Kasumi-1 (cell line): ENCODE data around the gene ZMYM5.
"Not testable (repeated sequence)": the region's sequence is repeated elsewhere in the genome, so short reads cannot be mapped to it uniquely, and the experiment has no call there.

Experiments used
- DNase-seq, 2 experiments: peaks; one replicate each; lab custom pipeline; 2025; lab: John Stamatoyannopoulos, UW

ZMYM5 gene

DNA sequence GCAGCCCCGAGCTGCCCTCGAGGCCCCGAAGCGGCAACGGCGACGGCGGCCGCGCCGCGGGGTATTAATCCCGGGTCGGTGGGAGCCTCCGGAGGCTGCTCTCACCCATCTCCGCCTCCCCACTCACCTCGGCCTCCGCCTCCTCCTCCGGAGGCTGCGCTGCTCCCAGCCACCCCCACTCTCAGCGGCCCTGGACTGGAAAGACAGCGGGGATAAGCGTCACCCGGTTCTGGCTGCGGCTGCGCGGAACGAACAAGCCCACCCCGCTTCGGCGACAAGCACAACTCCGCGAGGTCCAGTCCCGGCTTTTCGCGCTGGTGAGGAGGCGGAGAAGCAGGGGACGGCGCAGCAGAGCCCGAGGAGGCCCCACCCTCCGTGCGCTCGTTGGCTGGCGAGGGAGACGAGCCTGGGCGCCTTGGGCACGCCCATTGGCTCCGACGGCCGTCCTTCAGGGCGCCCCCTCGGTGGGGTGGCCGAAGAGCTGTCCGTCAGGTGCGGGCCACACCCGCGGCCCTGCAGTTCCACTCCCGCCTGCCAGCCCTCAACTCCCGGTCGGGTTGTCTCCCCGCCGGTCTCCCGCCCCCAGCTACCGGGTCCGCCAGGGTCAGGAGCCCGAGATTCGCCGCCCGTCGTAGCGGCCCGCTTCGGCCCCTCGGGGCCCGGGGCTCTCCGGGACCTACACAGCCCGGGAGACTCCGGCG, at the start of gene ZMYM5:
Gene ZMYM5, minus strand, starts transcription at position 327 of the 701 bp plus-strand sequence. CDS start 11,469 bp downstream, outside the sequence.
- DNase-seq, result peak; percentile 81 to 91

DNA sequence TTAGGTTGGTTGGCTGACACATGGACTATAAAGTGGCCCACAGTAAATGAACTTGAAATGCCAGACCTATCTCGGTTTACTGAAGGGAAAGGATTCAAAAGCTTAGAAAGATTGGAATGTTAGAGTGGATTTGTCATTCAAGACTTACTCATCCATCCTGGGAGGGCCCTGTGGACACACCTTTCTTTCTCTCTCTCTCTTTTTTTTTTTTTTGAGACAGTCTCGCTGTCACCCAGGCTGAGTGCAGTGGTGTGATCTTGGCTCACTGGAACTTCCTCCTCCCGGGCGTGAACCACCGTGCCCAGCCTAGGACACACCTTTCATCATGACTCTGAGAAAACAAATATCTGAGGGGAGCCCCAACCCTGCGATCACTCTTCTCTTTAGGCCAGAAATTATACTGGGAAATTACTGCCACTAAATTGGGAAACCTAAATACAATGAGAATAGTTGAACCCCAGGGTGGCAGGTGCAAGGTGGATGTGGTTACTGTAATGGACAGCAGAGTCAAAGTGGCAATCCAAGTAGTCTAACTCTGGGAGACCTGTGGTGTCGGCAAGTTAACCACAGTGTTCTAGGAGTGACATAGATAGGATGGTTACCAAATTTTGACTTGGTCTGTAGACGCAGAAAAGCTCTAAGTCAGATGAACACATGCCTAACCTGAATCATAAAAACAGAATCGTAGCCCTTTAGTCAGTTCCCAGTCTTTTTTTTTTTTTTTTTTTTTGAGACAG, 47.1 kb upstream of the ZMYM5 start:
- no peak for DNase-seq

DNA sequence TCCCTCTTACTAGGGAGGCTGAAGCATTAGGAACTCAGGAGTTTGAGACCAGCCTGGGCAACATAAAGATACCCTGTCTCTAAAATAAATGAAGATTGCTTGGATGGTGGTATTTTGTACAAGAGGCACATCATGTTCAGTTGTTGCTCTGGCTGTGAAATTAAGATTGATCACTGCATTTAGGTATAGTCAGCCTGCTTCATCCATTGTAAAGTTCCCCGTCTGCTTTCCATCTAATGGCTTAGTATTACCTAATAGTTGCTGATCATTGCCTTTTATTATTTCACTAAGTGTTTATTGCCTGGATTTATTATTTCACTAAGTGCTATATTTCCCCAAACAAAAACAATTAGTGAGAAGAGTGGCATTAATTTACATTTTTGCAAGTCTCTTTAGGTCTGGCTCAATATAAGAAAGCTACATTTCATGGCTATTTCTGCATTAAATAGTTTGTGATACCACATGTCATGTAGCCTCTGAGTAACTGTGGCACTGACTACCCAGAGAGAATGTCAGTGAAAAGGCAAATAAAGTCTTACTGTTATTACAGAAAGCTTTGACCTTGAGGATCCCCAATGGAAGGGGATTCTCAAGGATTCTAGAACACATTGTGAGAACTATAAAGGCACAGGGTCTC, 45.0 kb upstream of the ZMYM5 start:
- no peak for DNase-seq

DNA sequence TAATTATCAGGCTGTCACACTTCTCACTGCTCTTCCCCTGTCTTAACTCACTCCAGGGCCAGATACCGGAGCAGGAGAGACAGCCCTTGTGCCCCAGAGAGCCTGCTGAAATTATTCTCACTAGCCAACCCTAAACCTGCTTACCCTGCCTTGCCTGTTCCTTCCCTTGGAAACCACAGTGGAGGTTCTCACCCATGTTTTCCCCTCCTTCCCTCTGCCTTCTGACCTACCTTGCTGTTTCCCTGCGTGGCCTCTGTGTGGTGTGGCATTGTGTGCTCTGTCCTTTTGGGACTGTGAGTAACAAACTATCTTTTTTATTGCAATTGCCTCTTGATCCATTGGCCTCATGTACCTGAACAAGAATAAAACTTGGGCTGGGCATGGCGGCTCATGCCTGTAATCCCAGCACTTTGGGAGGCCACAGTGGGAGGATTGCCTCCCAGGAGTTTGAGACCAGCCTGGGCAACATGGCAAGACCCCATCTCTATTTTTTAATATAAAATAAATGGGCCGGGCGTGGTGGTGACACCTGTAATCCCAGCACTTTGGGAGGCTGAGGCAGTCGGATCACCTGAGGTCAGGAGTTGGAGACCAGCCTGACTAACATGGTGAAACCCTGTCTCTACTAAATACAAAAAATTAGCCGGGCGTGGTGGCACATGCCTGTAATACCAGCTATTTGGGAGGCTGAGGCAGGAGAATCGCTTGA, 42.2 kb upstream of the ZMYM5 start:
- not testable (repeated sequence) for DNase-seq

DNA sequence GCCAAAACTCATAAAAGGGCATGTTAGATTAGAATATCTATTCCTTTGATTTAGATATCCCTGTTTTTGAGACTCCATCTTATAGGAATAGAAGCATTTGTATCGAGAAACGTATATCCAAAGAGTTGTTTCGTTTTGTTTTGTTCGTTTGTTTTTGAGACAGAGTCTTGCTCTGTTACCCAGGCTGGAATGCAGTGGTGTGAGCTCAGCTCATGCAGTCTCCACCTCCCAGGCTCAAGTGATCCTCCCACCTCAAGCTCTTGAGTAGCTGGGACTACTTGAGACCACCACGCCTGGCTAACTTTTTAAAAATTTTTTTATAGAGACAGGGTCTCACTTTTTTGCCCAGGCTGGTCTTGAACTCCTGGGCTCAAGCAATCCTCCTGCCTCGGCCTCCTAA, 26.6 kb upstream of the ZMYM5 start:
- no peak for DNase-seq

DNA sequence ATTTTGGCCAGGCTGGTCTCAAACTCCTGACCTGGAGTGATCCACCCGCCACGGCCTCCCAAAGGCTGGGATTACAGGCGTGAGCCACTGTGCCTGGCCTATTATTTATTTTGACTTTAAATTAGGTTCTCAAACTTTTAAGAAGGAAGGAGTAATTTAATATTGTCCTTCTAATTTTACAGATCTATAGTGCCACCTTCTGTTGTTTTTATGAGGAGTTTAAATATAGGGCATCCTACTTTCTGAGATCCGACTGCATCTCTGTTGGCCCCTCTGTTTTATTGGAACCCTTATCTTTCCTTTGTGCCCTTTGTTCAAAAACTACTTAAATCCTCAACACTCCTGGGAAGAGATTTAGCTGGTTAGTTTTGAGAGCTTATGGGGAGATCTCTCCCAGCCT, 25.4 kb upstream of the ZMYM5 start:
- peak; percentile 1 to 22 for DNase-seq

DNA sequence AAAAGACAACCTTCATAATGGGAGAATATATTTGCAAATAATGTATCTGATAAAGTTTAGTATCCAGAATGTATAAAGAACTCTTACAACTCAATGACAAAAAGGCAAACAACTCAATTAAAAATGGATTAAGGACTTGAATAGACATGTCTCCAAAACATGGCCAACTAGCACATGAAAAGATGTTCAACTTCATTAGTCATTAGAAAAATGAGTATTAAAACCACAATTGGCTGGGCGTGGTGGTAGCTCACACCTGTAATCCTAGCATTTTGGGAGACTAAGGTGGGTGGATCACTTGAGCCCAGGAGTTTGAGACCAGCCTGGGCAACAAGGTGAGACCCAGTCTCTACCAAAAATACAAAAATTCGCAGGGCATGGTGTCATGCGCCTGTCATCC, 18.8 kb upstream of the ZMYM5 start:
- DNase-seq, result no peak

DNA sequence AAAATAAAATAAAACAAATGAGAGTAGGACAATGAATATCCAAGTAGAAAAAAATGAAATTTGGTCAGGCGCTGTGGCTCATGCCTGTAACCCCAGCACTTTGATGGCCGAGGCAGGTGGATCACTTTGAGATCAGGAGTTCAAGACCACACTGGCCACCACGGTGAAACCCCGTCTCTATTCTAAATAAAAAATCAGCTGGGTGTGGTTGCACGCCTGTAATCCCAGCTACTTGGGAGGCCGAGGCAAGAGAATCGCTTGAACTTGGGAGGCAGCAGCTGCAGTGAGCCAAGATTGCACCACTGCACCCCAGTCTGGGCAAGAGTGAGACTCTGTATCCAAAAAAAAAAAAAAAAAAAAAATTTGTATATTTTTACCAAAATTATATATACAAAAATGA, 18.2 kb upstream of the ZMYM5 start:
- no peak for DNase-seq

DNA sequence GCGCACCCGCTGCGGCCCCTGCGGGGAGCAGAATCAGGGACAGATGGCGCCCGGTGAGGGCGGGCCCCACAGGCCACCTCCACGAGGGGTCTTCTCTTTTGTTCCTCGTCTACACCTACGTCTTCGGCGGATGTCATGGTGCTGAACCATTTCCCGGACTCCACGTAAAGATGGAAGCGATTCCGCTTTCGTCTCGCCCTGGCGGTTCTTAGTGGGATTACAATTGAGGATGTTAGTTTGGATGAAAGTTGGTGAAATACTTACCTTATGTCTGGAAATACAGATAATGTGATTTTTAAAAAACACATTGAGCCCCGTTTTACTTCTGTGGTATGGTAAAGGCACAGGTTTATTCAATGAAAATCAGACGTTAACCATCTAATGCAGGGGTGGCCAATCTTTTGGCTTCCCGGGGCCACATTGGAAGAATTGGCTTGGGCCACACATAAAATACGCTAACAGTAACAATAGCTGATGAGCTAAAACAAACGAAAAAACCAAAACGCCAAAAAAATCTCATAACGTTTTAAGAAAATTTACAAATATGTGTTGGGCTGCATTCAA, 1.4 kb upstream of the ZMYM5 start:
- peak; percentile 14 to 34 for DNase-seq

DNA sequence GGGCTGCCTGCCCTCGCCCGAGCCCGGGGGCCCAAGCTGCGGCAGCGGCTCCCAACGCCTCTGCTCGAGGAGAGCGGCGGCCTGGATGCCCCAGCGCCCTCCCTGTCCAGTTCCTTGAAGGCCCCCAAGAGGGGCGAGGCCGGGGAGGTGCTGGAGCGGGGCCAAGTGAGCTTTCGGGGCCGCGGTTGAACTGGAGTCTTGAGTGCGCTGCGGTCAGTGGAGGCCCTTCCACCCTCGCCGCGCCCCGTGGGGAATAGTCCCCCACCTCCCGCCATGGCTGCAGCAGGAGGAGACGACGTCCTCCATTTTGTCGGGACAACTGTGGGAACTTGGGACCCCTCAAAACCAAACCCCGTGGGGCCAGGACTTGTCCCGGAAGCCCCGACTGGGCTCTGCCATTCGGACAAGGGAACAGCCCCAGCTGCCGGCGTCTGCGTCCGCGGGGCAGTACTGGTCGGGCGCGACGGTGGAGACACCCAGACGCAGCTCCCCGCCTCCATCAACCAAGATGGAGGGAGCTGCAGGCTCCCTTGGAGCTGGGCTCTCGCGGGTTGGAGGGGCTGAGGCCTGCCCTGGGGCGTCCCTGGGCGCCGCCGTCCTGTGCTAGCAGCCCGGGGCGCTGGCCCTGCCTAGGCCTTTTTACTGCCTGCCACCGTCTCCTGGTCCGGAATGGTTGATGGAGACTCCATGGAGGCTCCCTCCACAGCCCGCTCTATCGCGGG, 736 bp upstream of the ZMYM5 start:
- peak; percentile 24 to 36 for DNase-seq

DNA sequence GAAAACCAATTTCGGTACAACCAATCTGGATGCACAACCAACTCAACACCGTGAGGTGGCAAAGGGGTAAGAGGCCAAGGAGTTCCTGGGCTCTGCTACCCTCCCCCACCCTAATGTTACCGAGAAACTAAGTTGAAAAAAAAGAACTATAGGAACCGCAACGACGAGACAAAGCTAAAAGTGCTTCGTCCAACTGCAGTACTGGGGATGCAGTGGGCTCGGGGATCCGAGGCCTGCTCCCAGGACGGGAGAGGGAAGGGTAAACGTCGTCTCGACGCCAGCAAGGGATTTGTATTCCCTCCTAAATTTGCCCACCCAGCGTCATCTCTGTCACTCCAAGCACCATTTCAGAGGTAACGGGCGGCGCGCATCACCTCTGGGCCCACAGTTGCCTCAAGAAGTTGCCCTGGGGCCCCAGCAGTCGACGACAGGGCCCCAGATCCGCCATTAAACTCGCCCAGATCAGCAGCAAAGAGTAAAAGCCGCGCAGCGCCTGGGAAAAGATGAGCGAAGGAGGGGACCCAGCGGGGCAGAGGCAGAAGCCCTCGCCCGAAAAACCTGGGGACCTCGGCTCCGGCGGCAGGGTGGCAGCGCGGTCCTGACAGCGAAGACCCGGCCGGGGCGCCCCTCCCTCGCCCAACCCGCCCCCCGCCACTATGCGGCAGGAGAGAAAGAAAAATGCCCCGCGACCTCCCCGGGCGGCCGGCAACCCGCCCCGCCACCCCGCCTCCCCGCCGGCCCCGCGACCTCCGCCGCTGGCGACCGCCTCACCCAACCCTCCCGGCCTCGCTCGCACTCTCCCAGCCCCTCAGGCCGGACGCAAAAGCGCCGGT, 752 bp downstream of the ZMYM5 start:
- peak in 1 of 2 experiments; percentile 21 for DNase-seq

DNA sequence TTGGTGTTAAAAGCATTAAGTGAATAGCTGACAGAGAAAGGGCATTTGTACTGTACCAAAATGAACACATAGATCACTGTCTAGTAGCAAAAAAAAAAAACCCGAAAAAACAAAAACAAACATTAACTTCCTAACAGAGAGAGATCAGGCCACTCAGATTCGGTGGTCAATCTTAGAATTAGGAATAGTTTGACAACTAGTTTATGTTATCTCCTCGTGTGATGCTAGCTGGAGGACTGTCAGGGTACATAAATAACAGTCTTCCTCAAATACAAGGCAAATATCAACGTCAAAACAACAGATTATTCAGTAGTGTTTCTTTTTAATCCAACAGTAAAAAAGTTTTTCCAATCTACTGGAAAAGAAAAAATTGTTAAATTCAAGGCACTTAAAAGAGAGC, 1.7 kb downstream of the ZMYM5 start:
- no peak for DNase-seq

DNA sequence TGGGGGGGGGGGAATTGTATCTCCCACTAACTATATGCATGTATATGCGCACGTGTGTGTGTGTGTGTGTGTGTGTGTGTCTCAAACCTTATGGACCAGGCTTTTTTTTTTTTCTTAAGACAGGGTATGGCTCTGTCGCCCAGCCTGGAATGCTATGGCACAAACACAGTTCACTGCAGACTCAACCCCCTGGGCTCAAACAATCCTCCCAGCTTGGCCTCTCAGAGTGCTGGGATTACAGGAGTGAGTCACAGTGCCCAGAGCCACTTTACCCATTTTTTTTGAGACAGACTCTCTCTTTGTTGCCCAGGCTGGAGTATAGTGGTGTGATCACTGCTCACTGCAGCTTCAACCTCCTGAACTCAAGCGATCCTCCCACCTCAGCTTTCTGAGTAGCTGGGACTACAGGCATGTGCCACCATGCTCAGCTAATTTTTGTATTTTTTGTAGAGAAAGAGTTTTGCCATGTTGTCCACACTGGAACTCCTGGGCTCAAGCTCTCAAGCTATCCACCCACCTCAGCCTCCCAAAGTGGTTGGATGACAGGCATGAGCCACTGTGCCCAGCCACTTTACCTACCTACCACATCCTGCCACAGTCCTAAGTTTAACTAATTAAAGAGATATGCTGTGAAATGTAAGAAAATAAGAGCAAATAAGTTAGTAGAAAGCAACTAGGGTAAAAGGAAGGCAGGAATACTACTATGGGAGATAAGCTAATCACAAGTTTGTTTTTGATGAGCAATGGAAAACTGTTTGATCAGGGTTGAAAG, 2.4 kb downstream of the ZMYM5 start:
- no peak for DNase-seq

DNA sequence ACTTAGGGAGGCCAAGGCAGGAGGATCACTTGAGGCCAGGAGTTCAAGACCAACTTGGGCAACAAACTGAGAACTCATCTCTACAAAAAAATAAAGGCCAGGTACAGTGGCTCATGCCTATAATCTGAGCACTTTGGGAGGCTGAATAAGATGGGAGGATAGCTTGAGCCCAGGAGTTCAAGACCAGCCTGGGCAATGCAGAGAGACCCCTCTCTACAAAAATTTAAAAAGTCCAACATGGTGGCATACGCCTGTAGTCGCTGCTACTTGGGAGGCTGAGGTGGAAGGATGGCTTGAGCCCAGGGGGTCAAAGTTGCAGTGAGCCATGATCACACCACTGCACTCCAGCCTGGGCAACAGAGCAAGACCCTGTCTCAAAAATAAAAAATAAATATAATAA, 5.8 kb downstream of the ZMYM5 start:
- DNase-seq, result not testable (repeated sequence)

DNA sequence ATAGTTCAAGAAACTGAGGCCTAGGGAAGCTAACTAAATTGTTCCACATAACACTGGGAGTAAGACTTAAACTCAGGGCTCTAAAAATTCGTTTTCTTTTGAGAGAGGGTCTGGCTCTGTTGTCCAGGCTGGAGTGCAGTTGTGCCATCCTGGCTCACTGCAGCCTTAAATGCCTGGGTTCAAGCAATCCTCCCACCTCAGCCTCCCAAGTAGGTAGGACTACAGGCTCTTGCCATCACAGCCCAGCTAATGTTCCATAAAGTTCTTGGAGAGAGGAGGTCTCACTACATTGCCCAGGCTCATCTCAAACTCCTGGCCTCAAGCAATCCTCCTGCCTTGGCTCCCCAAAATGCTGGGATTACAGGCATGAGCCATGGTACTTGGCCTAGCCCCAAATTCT, 10.7 kb downstream of the ZMYM5 start:
- no peak for DNase-seq

DNA sequence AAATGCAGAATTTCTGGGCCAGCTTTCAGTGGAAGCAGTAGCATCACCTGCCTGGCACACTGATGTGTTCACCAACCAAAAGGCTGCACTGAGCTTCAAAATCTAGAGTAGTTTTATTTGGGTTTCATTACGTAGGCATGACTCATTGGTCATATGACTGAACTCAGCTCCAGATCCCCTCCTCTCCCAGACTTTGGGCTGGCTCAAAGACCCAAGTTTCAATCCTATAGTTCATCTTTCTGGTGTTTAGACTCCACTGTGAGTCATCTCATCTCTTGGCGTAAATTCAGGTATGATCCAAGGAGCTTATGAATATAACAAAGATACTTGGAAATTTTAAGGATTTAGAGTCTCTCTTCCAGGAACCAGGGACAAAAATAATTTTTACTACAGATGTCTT, 17.7 kb downstream of the ZMYM5 start:
- no peak for DNase-seq

DNA sequence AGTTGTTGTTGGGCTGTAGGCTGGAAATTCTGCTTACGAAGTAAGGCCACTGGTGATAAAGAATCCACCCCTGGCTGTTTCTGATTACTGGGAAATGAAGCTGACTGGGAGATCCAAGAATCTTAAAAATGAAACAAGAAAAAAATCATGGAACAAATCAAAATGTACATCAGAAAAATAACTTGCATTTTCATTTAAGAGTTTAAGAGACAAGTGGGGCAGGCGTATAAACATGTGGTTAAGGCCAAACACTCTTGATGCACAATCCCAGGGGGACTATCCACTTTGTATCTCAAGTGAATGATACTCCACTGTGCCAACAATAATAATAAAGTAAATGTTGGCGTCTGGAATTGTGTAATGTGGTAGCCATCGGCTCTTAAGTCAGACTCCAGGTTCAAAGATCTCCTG, 24.6 kb downstream of the ZMYM5 start:
- no peak for DNase-seq

DNA sequence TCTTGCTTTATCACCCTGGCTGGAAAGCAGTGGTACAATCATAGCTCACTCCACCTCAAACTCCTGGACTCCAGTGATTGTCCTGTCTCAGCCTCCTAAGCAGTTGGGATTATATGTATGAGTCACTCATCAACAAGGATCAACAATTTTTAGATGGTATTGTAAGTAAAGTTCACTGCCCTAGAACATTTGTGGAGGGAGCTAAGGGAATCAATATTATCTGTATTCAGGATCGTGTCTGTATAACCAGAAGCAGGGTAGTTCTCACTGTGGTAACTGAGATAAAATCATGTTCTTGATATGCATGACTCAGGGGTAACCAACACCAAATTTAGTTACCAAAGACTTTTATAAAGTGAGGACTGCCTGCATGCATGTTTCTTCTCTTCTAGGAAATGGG, 27.0 kb downstream of the ZMYM5 start:
- no peak for DNase-seq

DNA sequence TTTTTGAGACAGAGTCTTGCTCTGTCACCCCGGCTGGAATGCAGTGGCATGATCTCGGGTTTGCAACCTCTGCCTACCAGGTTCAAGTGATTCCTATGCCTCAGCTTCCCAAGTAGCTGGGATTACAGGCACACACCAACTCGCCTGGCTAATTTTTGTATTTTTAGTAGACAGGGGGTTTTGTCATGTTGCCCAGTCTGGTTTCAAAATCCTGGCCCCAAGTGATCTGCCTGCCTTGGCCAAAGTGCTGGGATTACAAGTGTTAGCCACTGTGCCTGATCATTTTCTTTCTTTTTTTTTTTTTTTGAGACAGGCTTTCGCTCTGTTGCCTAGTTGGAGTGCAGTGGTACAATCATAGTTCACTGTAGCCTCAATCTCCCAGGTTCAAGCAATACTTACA, 28.7 kb downstream of the ZMYM5 start:
- DNase-seq, result no peak

DNA sequence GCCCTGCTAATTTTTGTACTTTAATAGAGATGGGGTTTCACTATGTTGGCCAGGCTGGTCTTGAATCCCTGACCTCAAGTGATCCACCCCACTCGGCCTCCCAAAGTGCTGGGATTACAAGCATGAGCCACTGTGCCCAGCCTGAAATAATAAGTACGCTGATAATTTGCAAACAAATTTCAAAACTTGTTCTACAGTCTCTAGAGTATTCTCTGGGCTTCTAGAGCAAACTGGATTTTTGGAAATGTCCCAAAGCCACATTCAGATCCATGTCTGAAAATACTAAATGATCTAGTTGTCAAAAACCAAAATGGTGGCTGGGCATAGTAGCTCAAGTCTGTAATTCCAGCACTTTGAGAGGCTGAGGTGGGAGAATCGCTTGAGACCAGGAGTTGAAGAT, 40.8 kb downstream of the ZMYM5 start:
- DNase-seq, result no peak
